K562 (cell line): Measurements from ENCODE around the gene NVL. TPM values are rescaled to one million over a fixed set of nuclear protein-coding genes. Genes with fewer than 3 reads are reported as not detected.

ENCODE experiments used
- ATF7 ChIP-seq: fragments of 450-650 bp; IDR thresholded peaks from 2 replicates; pipeline ENCODE4 v1.7.1; 2014; ENCODE audit warnings: mild to moderate bottlenecking, moderate library complexity
- CBX3 ChIP-seq, 2 experiments: IDR thresholded peaks; 1 replicate in 1 of 2; 2 replicates in 1 of 2; pipeline ENCODE4 v1.6.1; 2012; ENCODE audit warnings: inconsistent platforms in 2 of 2, low read length in 2 of 2, borderline replicate concordance in 1 of 2, control low read depth in 1 of 2
- CBX5 ChIP-seq: IDR thresholded peaks from 2 replicates; pipeline ENCODE4 v1.6.1; 2014; ENCODE audit warnings: low read depth, borderline replicate concordance
- ID3 ChIP-seq, 2 experiments: fragments of 250-450 bp in 1 of 2; fragments of 450-650 bp in 1 of 2; sonication (Bioruptor Pico) in 1 of 2; IDR thresholded peaks; 2 replicates each; pipeline versions ENCODE4 v1.6.1 to v1.8.0; 2016 to 2021; ENCODE audit warnings: mild to moderate bottlenecking in 2 of 2, moderate library complexity in 2 of 2, missing compliant biosample characterization in 1 of 2, missing genetic modification characterization in 1 of 2
- MYC ChIP-seq, 2 experiments: fragments of 250-450 bp in 1 of 2; sonication (Bioruptor Pico) in 1 of 2; IDR thresholded peaks; 2 replicates each; pipeline versions ENCODE4 v1.5.1 to v1.6.1; 2012 to 2021; ENCODE audit warnings: low read depth in 2 of 2, borderline replicate concordance in 1 of 2, improper control_type of control experiment in 1 of 2, low read length in 1 of 2, mild to moderate bottlenecking in 1 of 2, moderate library complexity in 1 of 2
- NKRF ChIP-seq: fragments of 450-650 bp; IDR thresholded peaks from 2 replicates; pipeline ENCODE4 v1.6.1; 2016; ENCODE audit warnings: borderline replicate concordance
- RCOR1 ChIP-seq, 2 experiments: IDR thresholded peaks; 2 replicates each; pipeline ENCODE4 v1.6.1; 2012; ENCODE audit warnings: low read depth in 2 of 2, low read length in 2 of 2, borderline replicate concordance in 1 of 2, improper control_type of control experiment in 1 of 2
- RREB1 ChIP-seq: fragments of 250-450 bp; sonication (Bioruptor Pico); IDR thresholded peaks from 2 replicates; pipeline ENCODE4 v1.4.0; 2020
- USF2 ChIP-seq: sonication (generic); formaldehyde crosslinking; IDR thresholded peaks from 2 replicates; pipeline ENCODE4 v1.5.0; 2020; ENCODE audit warnings: missing genetic modification reagents
- ZBTB11 ChIP-seq, 3 experiments: fragments of 200-800 bp in 1 of 3; fragments of 250-450 bp in 1 of 3; fragments of 450-650 bp in 1 of 3; sonication (Bioruptor Pico) in 1 of 3; sonication (Bioruptor generic) in 1 of 3; formaldehyde crosslinking in 1 of 3; IDR thresholded peaks; 2 replicates each; pipeline versions ENCODE4 v1.6.1 to v1.8.0; 2016 to 2022; ENCODE audit warnings: mild to moderate bottlenecking in 2 of 3, missing genetic modification characterization in 2 of 3, missing compliant biosample characterization in 1 of 3, moderate library complexity in 1 of 3
- ZNF695 ChIP-seq: fragments of 450-650 bp; formaldehyde crosslinking; IDR thresholded peaks from 2 replicates; pipeline ENCODE4 v1.4.0; 2020; ENCODE audit warnings: mild to moderate bottlenecking, moderate library complexity
- polyA plus RNA-seq, 8 experiments: library from polyadenylated mRNA; depleted of rRNA in 4 of 8; stranded (reverse) in 5 of 8; unstranded in 3 of 8; fragments of >200 nt; fragmentation: Nextera tagmentation in 2 of 8; fragmentation: Illumina TruSeq in 1 of 8; extraction: Ambion mirVana in 2 of 8; extraction: Trizol in 1 of 8; gene quantifications; 2 replicates each; pipeline versions ENCODE4 v1.2.1 to v1.2.3, GENCODE V29; 2011 to 2014; ENCODE audit warnings: inconsistent platforms in 1 of 8, missing spikeins in 1 of 8
- total RNA-seq, 7 experiments: library from RNA; depleted of rRNA in 6 of 7; stranded (reverse); fragments of >200 nt in 6 of 7; fragmentation: Illumina TruSeq in 2 of 7; extraction: Trizol in 2 of 7; gene quantifications; 2 replicates each; pipeline versions ENCODE4 v1.2.1 to v1.2.3, GENCODE V29; 2011 to 2021; ENCODE audit warnings: low replicate concordance in 1 of 7

Gene NVL
- total and polyA plus RNA-seq, 9 of the 15 experiments (the other 6 are each of a cell fraction or from before 2014, with no cell fraction given) = 32.5 to 86.6 (median 62.9) TPM

DNA sequence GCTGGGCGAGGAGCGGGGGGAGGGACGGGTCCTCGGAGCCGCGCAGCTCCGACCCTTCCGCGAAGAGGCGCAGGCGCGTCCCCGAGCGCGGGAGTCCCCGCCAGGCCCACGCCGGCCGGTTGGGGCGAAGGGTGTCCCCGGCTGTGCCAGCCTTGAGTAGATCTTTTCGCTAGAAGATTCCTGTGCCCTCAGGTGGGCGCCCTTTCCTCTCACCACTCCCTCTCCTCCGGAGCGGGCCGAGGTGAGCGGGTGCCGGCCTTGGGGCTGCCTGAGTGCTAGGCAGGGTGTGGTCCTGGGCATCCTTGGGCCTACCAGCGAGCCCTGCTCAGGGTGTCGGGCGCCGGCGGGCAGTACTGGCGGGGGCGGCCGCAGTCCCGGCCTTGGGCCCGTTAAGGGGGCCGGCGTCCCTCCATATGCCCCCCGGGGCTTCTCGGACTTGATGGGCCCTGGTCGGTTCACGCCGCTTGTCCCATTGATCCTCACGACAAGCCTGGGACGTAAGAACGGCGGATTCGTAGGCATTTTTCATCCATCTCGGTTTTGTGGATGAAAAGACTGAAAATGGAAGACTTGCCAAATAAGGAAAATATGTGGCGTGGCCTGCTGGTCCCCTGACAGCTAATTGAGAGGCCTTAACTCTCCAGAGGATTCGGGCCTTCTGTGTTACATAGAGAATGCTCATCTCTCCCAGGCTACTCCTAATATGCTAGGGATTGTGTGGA is 146.2 kb downstream of the NVL start (continued):
- TF ChIP-seq RREB1 (CRISPR knock-in tag) = no peak
- peak; percentile 19; the same call in 1 of the 2 replicates for TF ChIP-seq NKRF
- no peak for TF ChIP-seq ZNF695
- TF ChIP-seq RCOR1 (IDR thresholded peaks at IDR 0.05; ENCODE audit: borderline replicate concordance in 1 of 2, low read depth in 2 of 2, low read length in 2 of 2) = no peak
- TF ChIP-seq USF2 = no peak
- TF ChIP-seq CBX5 = no peak
- no peak for TF ChIP-seq MYC (IDR thresholded peaks at IDR 0.05; ENCODE audit: low read depth, low read length)
- TF ChIP-seq MYC (CRISPR knock-in tag; IDR thresholded peaks at IDR 0.05; ENCODE audit: borderline replicate concordance, low read depth) = no peak
- TF ChIP-seq ZBTB11 (CRISPR knock-in tag; IDR thresholded peaks at IDR 0.05) = no peak; a peak in 1 of 6 replicates
- TF ChIP-seq CBX3 (IDR thresholded peaks at IDR 0.05; ENCODE audit: borderline replicate concordance in 1 of 2, low read length in 2 of 2) = 0 out of 3 replicates have a peak, but pooled peaks of 1 of the 2 experiments have one; percentile 3
- TF ChIP-seq ATF7 = no peak
- TF ChIP-seq ID3 (CRISPR knock-in tag; IDR thresholded peaks at IDR 0.05) = no peak
- TF ChIP-seq ID3 (tag; IDR thresholded peaks at IDR 0.05) = no peak; the same call in none of the 2 replicates
